Neural crest cell (in vitro differentiated cells): ENCODE measurements around the gene FRMD3. TPM values are rescaled to one million over a fixed set of nuclear protein-coding genes. Genes with fewer than 3 reads are reported as not detected.

ENCODE experiments used
- DNase-seq: peaks from one replicate; pipeline ENCODE4 v3.0.0; 2021; ENCODE audit warnings: low read depth, mixed read lengths, low spot score
- H3K27ac Mint-ChIP-seq: one replicate; pipeline ENCODE4 v1.8.0; 2021; ENCODE audit warnings: mild to moderate bottlenecking, mixed read lengths; ENCODE audit not compliant: unreplicated experiment
- H3K27me3 Mint-ChIP-seq: 2 replicates; pipeline ENCODE4 v1.8.0; 2021; ENCODE audit warnings: low read depth, mild to moderate bottlenecking, mixed read lengths
- H3K36me3 Mint-ChIP-seq: 2 replicates; pipeline ENCODE4 v1.8.0; 2021; ENCODE audit warnings: low read depth, mild to moderate bottlenecking, mixed read lengths
- H3K4me1 Mint-ChIP-seq: 2 replicates; pipeline ENCODE4 v1.8.0; 2021; ENCODE audit warnings: mixed read lengths
- H3K4me3 Mint-ChIP-seq: one replicate; pipeline ENCODE4 v1.8.0; 2021; ENCODE audit warnings: mild to moderate bottlenecking, mixed read lengths
- H3K9me3 Mint-ChIP-seq: 2 replicates; pipeline ENCODE4 v1.8.0; 2021; ENCODE audit warnings: mixed read lengths
- CTCF ChIP-seq: fragments of 200-600 bp; sonication (generic); conservative IDR thresholded peaks from 2 replicates; pipeline ENCODE4 v1.5.0; 2021; ENCODE audit warnings: antibody characterized with exemption, mild to moderate bottlenecking
- total RNA-seq: library from RNA; stranded (reverse); gene quantifications from 2 replicates; pipeline ENCODE4 v1.2.1, GENCODE V29; 2021

Gene FRMD3
- total RNA-seq, 1 donor from 2014 or later = 2.3 TPM

GRCh38 chr9:83266666-83267496 is 271.3 kb downstream of the FRMD3 start:
- peak; percentile 11 for DNase-seq
- Mint-ChIP-seq H3K9me3 (no peaks in the 10 kb centered on the region), H3K27me3 (no peaks in the 10 kb centered on the region), H3K4me1 (peaks cover 24% of the 10 kb centered on the region), H3K27ac (peak overlapping the region; percentile 46), H3K36me3 (no peaks in the 10 kb centered on the region), H3K4me3 (no peak overlapping the region)
- no peak for TF ChIP-seq CTCF

- Mint-ChIP-seq H3K27ac (no peak overlapping the region), H3K27me3 (no peaks in the 10 kb centered on the region), H3K4me1 (peaks cover 24% of the 10 kb centered on the region), H3K36me3 (no peaks in the 10 kb centered on the region), H3K9me3 (no peaks in the 10 kb centered on the region), H3K4me3 (no peak overlapping the region)
- no peak for DNase-seq
- no peak for TF ChIP-seq CTCF
Measured at GRCh38 chr9:83266331-83266665, 271.9 kb downstream of the FRMD3 start.

- TF ChIP-seq CTCF = no peak
- Mint-ChIP-seq H3K4me3 (no peak overlapping the region), H3K27me3 (no peaks in the 10 kb centered on the region), H3K36me3 (no peaks in the 10 kb centered on the region), H3K4me1 (peaks cover 16% of the 10 kb centered on the region), H3K9me3 (no peaks in the 10 kb centered on the region), H3K27ac (no peak overlapping the region)
- DNase-seq = no peak
Measured at GRCh38 chr9:83264315-83264714, 273.9 kb downstream of the FRMD3 start.

- Mint-ChIP-seq H3K27ac (no peak overlapping the region), H3K4me1 (no peaks in the 10 kb centered on the region), H3K36me3 (no peaks in the 10 kb centered on the region), H3K9me3 (peaks cover 5% of the 10 kb centered on the region), H3K4me3 (no peak overlapping the region), H3K27me3 (no peaks in the 10 kb centered on the region)
- TF ChIP-seq CTCF = no peak
- no peak for DNase-seq
Measured at GRCh38 chr9:83259558-83259957, 278.6 kb downstream of the FRMD3 start.

- Mint-ChIP-seq H3K9me3 (peaks cover 5% of the 10 kb centered on the region), H3K4me1 (no peaks in the 10 kb centered on the region), H3K27ac (no peak overlapping the region), H3K4me3 (no peak overlapping the region), H3K27me3 (no peaks in the 10 kb centered on the region), H3K36me3 (no peaks in the 10 kb centered on the region)
- DNase-seq = no peak
- no peak for TF ChIP-seq CTCF
Measured at GRCh38 chr9:83257937-83258891, 280.0 kb downstream of the FRMD3 start.
